Retinal pigment epithelial cell (primary cell): ENCODE measurements around the gene PPP2R2D.
"Not testable (repeated sequence)": the region's sequence is repeated elsewhere in the genome, so short reads cannot be mapped to it uniquely, and the experiment has no call there.

Source experiments
- DNase-seq: peaks from one replicate; pipeline ENCODE4 v3.0.0-alpha.2; 2010; ENCODE audit warnings: low read depth
- H3K4me3 ChIP-seq: 2 replicates; pipeline ENCODE4 v1.5.1; 2011; ENCODE audit warnings: mild to moderate bottlenecking, low read length, control low read depth, moderate library complexity
- CTCF ChIP-seq: conservative IDR thresholded peaks from 2 replicates; pipeline ENCODE4 v1.5.1; 2011; ENCODE audit warnings: low read depth, low read length, control low read depth, inconsistent platforms

The PPP2R2D gene

DNA sequence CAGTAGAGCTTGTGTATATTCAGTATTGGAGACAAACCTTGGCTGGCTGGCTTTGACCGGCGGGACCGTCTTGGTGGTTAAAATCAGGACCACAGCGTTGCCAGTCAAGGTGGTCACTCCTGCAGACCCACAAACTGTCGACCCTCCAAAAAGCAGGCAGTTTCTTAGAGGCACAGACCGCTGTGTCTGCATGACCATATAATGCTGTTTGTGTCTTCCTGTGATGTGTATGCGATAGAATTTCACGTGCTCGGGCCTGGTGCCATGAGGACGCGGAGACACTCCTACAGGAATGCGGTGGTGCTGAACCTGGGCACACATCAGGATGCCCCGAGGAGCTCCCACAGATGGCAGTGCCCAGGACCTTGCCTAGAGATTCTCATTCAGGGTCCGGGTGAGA lies 46.1 kb downstream of the PPP2R2D start:
- no peak overlapping the region for H3K4me3 ChIP-seq

GRCh38 chr10:131947631-131948347 lies 47.0 kb downstream of the PPP2R2D start:
- TF ChIP-seq CTCF = no peak
- H3K4me3 ChIP-seq = no peak overlapping the region
- no peak for DNase-seq

More for the DNA sequence above, 46.1 kb downstream of the PPP2R2D start:
- no peak for TF ChIP-seq CTCF
- no peak for DNase-seq

GRCh38 chr10:131948501-131948900 lies 47.7 kb downstream of the PPP2R2D start:
- TF ChIP-seq CTCF = no peak
- no peak overlapping the region for H3K4me3 ChIP-seq
- no peak for DNase-seq

- no peak for DNase-seq
- TF ChIP-seq CTCF = no peak
- H3K4me3 ChIP-seq = no peak overlapping the region
These were observed 48.4 kb downstream of the PPP2R2D start for GRCh38 chr10:131949041-131949862.

DNA sequence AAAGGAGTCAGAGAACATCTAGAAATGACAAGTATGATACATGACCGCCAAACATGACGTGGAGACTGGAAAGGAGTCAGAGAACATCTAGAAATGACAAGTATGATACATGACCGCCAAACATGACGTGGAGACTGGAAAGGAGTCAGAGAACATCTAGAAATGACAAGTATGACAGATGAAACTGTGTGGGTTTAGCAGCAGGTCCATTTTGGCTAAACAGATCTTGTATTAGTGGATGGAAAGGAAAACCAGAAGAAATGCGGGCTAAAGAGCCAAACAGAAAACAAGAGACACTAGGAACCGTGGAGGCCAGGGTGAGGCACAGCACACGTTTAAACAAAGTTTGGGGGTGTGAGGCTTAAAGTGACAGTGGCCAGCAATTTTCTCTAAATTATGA lies 49.1 kb downstream of the PPP2R2D start:
- DNase-seq, H3K4me3 ChIP-seq: not testable (repeated sequence)

GRCh38 chr10:131954356-131954965 lies 53.7 kb downstream of the PPP2R2D start:
- DNase-seq = no peak
- H3K4me3 ChIP-seq = no peak overlapping the region
- TF ChIP-seq CTCF = no peak

GRCh38 chr10:131955591-131956340 lies 55.0 kb downstream of the PPP2R2D start:
- no peak overlapping the region for H3K4me3 ChIP-seq
- no peak for TF ChIP-seq CTCF
- DNase-seq = no peak
